GM11168 (cell line): Measurements from ENCODE around the gene GPD1.
"Not testable (repeated sequence)": the region's sequence is repeated elsewhere in the genome, so short reads cannot be mapped to it uniquely, and the experiment has no call there.

ENCODE experiments used
- in situ Hi-C: fragments of 300-500 bp; cut with MboI; formaldehyde crosslinking; loops from one replicate; pipeline ENCODE4 v1.12.0; 2022; ENCODE audit warnings: low sequenced_read_pairs; ENCODE audit not compliant: unreplicated experiment

The GPD1 gene

DNA sequence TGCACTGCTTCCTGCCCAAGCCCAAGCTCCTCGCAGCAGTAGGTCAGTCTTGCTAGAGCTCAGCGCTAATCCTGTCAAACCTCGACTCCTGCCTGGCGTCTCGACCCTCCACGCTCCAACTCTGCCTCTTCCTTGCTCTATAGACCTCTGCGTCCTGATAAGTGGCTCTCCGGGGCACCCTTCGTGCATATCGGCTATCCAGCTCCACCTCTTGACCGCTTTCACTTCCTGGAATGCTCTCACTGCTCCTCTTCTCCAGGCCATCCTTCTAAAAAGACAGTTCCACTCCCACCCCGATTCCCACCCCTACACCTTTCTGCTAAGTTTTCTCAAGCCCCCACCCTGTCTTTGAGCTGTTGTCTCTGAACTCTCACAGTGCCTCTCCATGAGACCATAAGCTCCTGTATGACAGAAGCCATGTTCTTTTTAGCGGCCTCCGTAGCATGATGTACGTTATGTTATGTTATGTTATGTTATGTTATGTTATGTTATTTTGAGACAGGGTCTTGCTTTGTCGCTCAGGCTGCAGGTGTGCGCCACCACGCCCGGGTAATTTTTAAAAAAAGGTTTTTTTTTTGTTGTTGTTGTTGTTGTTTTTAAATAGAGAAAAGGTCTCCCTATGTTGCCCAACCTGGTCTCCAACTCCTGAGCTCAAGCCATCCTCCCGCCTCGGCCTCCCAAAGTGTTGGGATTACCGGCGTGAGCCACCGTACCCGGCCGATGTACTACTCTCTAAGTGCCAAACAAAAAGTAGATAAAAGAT is 8.8 kb downstream of the GPD1 start:
- in situ Hi-C loops: no loop called here

DNA sequence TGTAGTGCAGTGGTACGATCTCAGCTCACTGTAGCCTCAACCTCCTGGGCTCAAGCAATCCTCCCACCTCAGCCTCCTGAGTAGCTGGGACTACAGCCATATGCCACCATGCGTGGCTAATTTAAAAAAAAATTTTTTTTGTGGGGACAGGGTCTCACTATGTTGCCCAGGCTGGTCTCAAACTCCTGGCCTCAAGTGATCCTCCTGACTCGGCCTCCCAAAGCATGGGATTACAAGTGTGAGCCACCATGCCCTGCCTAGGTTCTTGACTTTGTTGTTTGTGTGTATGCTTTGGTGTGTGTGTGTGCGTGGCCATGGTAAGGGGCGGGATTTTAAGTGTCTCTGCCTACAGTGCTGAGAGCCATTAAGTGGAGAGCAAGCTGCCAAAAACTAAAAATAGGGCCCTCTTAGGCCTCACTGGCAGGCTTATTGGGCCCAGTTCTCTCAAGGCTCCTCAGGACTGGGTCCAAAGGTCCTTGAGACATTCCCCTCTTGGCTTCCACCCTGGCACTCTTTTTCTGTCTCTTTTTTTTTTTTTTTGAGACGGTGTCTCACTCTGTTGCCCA is 13.3 kb downstream of the GPD1 start:
- in situ Hi-C loops: no loop called here

DNA sequence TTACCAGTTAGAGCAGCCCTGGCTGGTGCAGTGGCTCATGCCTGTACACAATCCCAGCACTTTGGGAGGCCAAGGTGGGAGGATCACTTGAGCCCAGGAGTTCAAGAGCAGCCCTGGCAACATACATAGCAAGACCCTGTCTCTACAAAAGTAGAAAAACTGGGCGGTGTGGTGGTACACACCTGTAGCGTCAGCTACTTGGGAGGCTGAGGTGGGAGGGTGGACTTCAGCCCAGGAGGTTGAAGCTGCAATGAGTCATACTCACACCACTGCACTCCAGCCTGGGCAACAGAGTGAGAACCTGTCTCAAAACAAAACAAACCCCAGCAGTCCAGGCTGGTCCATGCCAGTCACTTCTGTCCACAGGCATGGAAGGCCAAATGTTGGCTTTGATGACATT is 15.6 kb downstream of the GPD1 start:
- in situ Hi-C loops: no loop called here

DNA sequence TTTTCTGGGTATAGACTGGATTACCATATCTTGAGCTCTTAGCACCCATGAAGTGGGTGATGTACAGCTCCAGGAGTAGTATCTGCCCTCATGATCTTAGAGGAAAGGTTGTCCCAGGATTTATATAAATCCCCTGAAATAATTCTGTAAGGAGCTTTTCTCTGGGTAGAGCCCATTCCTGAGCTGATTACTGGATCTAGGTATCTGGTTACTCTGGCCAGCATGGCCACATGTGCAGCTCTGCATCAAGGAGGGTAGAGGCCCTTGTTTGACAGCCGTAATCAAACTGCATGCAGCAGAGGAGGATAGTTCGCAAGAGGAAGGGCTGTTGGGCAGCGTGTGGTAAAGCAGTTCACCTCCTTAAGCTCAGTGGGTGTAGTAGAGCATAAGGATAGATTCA is 16.7 kb downstream of the GPD1 start:
- in situ Hi-C loops: no loop called here

DNA sequence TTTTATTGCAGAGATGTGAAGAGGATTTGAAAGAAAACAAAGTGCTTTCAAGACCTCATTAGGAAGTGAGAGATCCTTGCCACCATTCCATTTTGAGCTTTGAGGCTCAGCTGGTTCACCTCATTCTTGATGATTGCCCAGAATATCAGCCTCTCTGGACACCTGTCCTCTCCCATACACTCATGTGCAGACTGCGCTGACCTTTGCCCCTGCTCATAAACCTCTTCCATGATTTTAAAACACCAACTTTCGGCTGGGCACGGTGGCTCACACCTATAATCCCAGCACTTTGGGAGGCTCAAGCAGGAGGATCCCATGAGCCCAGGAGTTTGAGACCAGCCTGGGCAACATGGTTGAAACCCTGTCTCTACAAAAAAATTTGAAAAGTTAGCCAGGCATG is 17.1 kb downstream of the GPD1 start:
- in situ Hi-C loops: no loop called here

DNA sequence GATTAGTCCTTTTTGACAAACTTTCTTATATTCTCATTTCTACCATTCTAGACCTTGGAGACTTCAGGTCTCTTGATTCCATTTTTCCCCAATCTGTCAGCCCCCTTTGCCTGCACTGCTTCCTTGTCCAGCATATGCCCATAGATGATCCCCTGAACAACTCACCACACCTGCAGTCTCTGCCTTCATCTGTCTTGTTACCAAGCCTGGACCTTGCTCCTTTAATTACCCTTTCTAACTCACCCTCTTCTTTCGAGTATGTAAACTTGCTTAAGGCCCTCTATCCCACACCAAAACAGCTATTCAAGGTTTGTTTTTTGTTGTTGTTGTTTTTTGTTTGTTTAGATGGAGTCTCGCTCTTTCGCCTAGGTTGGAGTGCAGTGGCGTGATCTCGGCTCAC is 17.8 kb downstream of the GPD1 start:
- in situ Hi-C loops: no loop called here

DNA sequence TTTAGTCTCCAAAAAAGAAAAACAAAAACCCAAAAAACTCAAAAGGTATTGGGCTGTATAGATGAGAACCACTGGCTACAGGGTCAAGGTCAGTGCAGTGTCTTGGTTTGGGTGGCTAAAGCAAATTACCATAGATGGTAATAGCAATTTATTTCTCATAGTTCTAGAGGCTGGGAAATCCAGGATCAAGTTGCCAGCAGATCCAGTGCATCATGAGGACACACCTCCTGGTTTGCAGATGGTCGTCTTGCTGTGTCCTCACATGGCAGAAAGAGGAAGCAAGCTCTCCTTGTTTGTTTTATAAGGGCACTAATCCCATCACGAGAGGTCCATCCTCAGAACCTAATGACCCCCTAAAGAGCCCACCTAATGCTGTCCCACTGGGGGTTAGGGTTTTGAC is 19.4 kb downstream of the GPD1 start:
- in situ Hi-C loops: no loop called here

DNA sequence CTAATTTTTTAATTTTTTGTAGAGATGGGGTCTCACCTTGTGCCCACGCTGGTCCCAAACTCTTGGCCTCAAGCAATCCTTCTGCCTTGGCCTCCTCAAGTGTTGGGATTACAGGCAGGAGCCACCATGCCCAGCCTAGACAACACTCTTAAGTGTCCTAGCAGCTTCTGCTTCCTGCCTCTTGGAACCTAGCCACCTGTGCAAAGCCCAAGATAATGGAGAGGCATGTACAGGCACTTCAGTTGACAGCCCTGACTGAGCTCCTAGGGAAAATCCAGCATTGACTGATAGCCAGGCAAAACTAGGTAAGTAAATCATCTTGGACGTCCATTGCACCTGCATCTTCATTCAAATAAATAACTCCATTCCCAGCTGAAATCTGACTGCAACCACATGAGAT is 23.7 kb downstream of the GPD1 start:
- in situ Hi-C loops: no loop called here

DNA sequence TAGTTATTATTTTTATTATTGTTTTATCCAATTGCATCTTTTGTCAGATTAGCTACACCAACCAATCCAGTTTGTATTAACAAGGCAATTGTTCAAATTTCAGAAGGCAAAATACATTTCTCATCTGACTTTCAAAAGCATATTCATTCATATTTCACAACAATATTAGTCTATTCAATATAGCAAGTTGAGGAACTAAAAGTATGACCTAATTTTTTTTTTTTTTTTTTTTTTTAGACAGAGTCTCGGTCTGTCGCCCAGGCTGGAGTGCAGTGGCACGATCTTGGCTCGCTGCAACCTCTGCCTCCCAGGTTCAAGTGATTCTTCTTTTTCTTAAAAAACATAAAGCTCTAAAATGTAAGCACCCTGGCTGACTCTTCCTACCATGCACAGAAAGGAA is 25.5 kb downstream of the GPD1 start:
- in situ Hi-C loops: no loop called here

DNA sequence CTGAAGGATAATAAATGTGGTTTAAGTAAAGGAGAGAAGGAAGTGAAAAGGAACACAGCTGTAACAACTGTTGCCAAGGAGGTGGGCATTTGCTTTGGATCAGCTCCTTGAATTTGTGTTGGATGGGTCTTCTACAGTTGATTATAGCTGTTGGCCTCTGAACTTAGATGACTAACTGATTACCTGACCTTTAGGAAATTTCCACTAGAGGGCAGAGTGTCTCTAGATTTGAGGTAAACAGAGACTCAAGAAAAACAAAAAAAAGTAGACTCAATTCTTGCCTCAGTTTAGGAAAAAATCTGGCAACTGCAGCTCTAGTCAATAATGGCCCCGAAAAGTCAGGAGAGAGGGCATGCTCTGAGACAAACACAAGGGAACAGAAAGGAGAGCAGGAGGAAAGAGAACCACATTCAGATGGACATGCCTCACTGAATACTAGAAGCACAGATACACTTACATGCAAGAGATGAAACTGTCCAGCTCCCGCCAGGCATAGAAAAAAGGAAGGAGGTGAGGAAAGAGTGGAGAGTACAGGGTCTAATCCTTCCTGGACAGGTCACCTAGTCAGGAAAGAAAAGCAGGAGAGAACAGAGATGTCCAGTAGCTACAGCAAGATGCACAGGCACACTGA is 28.8 kb downstream of the GPD1 start:
- in situ Hi-C loops: no loop called here

DNA sequence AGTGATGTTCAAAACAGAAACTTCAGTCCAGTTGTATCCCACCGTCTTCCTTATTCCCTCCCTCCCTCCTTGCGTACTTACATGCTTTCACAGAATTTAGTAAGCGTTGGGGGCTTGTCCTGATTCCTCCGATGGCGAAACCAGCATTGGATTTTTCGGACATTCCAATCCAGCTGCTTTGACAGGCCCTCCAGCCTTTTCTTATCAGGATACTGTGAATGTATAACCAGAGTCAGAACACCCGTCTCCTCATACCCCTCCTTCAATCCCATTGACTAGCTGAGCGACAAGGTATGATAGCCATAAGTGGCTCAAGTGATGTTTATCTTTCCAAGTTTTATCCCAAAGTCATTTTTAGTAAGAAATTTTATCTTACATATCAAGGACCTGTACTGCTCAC is 39.2 kb downstream of the GPD1 start:
- in situ Hi-C loops: no loop called here

DNA sequence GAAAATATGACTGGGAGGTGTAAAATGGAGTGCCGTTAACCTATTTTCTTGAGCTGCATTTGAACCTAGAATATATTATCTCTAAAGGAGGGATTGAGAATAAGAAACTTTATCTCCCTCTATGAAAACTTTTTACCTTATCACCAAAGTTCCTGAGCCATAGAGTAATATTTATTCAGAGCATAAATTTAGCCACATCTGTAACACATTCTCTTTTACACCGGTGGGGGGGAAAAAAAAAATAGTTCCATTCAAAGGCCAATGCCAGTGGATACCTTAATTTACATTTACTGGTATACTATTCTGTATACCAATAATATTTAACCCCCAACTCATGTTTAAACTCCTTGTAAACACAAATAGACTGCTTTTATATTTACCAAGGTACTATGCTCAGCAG is 41.6 kb downstream of the GPD1 start:
- in situ Hi-C loops: no loop called here

DNA sequence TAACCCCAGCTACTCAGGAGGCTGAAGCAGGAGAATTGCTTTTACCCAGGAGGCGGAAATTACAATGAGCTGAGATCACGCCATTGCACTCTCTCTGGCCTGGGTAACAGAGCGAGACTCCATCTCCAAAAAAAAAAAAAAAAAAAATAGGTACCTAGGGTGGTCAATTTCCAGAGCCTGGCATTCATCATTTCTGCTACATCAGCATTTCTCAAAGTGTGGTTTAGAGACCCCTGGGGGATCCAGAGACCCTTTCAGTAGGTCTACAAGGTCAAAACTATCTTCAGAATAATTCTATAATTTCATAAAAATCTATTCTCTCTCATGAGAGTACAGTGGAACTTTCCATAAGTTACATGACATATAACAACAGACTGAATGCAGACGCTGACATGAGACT is 43.5 kb downstream of the GPD1 start:
- in situ Hi-C loops: no loop called here

DNA sequence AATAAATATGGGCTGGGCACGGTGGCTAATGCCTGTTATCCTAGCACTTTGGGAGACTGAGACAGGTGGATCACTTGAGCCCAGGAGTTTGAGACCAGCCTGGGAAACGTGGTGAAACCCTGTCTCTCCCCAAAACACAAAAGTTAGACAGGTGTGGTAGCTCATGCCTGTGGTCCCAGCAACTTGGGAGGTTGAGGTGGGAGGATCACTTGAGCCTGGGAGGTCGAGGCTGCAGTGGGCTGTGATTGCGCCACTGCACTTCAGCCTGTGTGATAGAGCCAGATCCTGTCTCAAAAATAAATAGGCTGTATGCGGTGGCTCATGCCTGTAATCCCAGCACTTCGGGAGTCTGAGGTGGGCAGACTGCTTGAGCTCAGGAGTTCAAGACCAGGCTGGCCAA is 44.2 kb downstream of the GPD1 start:
- in situ Hi-C loops: not testable (repeated sequence)

DNA sequence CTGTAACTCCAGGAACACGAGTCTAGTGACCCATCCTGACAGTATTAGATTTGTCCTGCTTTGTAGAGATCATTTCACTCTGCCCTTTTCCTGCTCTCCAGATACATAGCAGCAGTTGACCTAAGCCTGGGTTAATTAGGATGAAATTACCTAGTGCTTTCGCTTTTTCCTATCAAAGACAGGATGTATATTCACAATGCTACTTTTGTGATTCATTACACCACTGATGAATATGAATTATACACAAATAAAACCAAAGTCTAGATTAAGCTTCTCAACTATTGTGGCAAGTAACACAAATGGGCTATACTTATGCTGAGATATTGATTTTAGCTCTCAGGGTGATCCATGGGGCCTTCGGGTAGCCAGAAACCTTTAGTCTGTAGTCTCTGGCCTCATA is 45.5 kb downstream of the GPD1 start:
- in situ Hi-C loops: no loop called here

DNA sequence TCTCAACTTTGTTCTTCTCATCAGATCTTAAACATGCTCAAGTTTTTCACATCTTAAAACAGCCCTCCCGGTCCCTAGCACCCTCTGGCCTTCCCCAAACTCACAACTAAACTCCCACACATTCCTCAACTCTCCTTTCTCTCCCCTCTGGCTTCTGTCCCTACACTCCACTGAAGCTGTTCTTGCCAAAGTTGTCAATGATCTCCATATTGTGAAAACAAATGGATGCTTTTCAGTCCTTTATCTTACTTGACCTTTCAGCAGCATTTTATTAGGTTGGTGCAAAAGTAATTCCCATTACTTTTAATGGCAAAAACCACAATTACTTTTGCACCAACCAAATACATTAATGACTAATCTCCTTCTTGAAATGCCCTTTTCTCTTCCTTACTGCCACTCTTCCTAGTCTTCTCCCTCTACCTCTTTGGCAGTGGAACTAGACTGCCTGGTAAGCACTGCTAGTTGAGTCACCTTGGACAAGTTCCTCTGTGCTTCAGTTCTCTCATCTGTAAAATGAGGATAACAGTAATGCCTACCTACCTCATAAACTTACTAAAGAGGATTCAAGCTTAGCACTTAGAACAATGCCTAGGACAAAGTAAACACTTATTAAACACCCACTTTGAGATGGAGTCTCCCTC is 47.4 kb downstream of the GPD1 start:
- in situ Hi-C loops: no loop called here

DNA sequence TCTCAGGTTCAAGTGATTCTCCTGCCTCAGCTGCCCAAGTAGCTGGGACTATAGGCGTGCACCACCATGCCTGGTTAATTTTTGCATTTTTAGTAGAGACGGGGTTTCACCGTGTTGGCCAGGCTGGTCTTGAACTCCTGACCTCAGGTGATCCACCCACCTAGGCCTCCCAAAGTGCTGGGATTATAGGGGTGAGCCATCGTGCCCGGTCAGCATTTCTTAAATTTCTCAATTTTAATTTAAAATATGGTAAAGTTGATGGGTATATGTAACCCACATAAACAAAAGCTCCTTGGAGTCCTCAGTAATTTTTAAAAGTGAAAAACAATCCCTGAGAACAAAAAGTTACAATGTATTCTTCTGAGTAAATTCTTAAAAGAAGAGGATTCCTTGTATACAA is 51.1 kb downstream of the GPD1 start:
- in situ Hi-C loops: not testable (repeated sequence)

DNA sequence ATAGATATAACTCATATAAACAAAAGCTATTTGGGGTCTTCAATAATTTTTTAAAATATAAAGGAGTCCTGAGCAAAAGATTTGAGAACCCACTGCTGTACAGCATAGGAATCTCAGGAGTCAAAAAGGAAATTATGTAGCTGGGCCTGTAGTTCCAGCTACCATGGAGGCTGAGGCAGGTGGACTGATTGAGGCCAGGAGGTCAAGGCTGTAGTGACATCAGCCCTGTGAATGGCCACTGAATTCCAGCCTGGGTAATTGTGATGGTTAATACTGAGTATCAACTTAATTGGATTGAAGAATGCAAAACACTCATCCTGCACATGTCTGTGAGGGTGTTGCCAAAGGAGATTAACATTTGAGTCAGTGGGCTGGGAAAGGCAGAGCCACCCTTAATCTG is 52.8 kb downstream of the GPD1 start:
- in situ Hi-C loops: no loop called here

DNA sequence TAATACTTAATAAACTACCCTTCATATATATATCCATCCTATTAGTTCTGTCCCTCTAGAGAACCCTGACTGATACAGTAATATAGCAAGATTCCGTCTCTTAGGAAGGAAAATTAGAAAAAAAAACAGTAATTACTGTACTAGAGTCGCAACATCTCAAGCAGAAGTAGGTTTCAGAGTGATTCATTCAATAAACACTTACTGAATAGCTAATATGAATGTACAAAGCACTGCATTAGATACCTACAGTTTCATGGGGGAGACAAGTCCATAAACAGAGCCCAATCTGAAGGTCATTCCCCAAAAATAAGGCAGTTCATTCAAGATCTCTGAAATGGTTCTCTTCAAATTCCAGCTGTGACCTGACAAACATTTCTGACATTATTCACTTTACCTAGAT is 53.5 kb downstream of the GPD1 start:
- in situ Hi-C loops: no loop called here

DNA sequence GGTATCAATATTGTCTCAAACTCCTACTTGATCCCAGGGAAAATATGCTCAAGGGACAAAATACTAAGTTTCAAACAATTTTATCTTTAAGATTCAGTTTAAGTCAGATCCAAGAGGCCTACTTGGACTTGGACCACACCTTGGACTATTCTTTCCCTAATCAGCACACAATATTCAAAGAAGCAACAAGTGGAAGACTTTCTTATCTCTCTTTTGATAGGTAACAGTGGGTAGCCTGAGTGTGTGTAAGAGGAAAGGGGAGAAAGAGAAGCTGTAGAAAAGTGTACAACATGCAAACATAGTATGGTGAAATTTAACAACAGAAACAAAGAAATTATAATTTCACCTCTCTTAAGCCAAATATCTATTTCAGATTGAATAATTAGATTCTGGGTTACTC is 56.8 kb downstream of the GPD1 start:
- in situ Hi-C loops: no loop called here
